ENCODE results near the gene CT47C1.
A peak's percentile ranks its signal among the peaks of the same experiment; 100 is the strongest.

CT47C1 gene

DNA sequence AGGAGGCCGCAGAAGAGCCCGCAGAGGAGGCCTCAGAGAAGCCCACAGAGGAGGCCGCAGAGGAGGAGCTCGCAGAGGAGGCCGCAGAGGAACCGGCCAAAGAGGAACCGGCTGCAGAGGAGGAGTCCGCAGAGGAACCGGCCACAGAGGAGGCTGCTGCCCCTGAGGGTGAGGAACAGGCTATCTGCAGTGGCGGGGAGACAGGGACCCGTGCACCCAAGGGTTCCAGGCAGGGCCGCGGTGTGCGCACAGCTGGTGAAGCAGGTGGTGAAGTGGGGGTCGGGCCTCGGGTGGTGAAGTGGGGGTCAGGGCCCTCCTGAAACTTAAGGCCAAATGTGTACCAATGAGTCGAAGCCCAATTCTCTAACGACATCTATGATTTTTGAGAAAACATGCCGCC is 1.1 kb downstream of the CT47C1 start:
- no peak for DNase-seq

DNA sequence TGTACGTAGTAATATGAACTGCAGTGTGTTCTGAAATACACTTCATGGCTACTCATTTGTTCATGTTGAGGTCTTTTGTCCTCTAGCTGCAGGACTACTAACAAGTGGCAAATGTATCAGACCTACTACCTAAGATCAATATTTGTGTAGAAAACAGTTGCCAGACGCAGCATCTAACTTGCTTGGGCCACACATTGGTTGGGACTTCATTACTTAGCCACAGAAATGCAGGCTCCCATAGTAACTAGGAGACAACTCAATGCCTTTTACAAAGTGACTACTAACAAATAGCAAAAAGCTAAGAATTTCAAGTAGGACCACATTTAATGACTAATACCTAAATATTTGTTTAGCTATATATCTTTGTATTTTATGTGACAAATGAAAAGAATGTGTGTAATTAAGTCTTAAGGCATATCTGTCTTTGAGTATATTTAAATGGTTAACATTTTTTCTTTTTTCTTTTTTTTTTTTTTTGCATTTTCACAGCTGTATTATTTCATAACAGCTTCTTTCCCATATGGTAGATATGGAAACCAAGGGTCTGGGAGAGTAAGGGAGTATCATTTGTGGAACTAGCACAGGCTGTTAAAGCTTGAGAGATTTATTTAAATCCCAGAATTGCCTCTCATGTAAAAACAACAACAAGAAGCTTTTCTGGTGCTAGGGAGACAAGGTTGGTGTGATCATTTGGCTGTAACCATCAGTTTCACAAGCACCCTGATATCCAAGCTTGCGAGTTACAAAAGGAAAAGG is 2.7 kb downstream of the CT47C1 start:
- no peak for DNase-seq

DNA sequence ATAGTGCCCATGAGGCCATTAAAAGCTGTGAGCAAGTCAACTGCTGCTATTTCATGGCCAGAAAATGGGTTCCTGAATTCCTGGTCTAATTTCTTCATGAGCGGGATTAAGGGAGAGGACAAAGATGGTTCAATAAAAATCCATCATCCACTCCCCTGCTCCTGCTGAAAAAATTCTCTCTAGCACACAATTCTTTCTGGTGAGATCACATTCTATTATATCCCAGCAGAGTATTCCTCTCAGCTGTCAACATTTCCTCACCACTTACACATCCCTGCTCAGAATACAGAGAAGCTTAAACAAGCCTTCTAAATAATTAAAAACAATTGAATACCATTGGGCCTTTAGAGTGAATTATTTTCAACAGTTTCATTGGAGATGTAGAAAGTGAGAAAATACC is 9.5 kb downstream of the CT47C1 start:
- DNase-seq = no peak

DNA sequence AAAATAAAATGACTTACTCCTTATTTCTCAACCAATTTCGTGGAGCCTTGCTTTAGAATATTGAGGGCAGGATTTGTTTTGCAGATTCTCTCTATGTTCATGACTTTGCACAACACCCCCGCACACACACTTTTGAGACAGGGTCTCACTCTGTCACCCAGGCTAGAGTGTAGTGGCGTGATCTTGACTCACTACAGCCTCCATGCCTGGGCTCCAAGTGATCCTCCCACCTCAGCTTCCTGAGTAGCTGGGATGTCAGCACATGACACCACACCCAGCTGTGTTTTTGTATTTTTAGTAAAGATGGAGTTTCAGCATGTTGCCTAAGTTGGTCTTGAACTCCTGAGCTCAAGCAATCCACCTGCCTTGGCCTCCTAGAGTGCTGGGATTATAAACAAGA is 12.0 kb downstream of the CT47C1 start:
- DNase-seq = no peak

DNA sequence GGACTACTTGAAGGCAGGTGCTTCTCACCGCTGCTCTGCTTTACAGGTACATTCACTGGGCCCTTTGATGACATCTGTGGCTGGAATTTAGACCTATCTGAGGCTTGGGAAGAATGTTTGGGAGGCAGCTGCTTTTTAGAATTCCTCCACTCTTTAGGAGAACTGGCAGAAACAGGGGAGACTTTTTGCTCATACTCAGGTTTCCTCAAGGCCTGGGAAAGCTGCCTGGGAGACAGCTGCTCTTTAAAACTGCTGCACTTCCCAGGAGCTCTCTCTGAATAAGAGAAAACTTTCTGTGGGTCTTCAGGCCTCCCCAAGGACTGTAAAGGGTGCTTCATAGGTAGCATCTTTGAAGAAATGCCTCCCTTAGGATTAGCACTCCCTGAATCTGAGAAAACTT is 14.3 kb downstream of the CT47C1 start:
- DNase-seq = no peak

DNA sequence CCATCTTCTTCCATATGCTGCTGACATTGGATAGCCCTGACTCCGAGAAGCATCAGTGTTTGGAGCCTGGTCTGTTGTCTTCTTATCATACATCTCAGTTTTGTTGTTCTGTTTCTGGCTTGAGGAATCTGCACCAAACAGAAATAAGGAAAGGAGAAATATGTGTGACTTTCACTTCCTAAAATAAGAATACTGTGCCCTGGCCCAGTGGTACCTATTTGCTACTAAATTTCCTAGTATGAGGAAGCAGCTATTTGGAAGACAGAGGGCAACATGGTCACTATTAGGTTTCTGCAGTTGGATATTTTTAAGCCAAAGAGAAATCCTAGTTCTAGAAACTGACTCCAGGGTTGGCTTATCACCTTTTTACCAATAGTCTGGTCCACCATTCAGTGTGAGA is 16.8 kb downstream of the CT47C1 start:
- no peak for DNase-seq

DNA sequence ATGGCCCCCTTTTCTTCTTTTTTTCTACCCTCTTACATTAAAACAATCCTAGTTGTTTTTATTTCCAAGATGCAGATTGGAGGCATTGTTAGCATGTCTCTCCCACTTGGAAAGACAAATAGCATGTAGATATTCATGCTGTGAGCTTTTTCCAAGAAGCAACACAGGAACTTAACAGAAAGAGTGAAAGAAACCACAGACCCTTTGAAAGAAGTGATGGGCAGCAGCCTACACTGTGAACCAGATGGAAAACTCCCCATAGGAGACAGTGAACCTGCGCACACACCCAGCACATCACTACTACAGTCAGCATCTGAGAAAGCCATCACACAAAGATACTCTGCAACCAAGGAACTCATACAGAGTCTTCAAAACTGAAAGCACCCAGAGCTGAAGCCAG is 17.8 kb downstream of the CT47C1 start:
- no peak for DNase-seq

DNA sequence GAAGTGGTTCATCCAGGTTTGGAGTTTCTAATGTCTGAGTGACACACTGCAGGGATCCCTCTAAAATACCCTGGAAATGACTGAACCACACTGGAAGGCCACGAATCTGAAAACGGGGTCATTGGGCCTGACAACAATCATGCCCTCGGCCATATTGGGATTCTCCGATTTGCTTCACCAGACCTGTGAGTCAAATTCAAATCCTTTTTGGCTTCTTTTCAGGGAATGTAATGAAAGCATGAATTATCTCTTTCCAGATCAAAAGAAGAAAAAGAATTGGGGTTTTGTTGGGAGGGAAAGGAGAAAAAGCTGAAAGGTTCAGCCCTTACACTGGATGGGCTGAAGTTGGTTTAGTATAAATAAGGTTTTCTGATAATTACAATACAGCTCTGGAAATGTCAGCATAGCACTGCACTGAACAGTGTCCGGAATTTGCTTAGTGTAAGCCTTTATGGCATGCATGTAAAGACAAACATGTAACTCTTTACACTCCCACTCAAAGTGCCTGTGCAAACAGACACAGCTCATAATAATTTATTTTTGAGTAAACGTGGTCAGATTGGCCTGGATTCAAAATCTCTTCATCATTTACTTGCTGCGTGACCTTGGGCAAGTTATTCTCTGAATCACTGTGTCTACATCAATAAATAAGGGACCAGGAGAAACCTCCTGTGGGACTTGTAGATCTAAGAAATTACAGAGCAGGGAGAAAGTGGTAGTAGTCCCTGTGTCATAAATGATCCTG is 21.4 kb downstream of the CT47C1 start:
- DNase-seq = no peak

DNA sequence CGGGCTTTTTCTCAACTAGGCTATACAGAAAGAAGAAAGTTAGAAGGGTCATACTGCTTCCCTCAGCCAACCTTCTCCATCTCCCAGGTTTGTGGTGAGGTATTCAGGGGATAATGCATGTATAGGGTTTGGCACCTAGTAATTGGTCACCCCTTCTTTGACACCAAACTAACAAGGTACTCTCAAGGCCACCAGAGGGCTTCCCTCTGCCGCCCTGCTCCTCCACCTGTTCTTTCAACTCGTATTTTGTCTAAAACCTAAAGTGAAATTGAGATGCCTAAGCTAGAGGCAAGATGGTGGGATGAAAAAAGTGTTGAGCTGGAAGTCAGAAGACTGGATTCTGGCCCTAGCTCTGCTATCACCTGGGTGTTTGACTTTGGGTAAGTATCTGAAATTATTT is 22.0 kb downstream of the CT47C1 start:
- DNase-seq = no peak

DNA sequence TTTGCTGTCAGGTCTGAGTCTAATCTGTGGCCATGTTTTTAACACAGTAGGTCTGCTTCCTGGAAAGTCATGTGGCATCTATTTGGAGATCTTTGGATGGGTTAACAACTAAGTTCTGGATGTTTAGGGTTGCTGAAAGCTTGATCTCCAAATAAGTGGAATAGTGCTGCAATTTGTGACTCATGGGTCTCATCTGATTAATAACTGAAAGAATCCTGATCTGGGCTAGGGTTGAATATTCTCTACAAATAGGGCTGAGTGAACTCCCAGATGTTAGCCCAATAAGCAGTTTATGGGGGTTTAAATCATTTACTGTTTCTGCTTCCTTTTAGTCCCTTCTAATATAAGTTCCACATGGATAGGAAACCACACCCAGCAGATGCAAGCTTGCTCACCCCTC is 23.1 kb downstream of the CT47C1 start:
- no peak for DNase-seq

DNA sequence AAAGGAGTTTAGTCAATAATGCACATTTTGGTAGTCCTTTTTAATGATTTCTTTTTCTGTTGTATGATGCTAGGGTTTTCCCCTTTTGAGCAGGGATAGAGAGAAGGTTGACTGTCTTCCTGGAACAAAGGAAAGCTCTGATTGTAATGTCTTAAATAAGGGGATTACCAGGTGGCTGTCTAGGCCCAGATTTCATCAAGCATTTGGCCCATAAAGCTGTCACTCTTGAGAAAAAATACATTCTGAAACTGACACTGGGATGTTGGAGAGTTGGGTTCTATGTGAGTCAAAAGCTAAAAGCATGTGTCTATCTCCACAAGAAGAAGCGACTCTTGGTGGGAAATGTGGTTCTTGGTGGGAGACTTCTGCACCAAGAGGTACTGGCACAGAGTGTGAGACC is 28.4 kb downstream of the CT47C1 start:
- no peak for DNase-seq

DNA sequence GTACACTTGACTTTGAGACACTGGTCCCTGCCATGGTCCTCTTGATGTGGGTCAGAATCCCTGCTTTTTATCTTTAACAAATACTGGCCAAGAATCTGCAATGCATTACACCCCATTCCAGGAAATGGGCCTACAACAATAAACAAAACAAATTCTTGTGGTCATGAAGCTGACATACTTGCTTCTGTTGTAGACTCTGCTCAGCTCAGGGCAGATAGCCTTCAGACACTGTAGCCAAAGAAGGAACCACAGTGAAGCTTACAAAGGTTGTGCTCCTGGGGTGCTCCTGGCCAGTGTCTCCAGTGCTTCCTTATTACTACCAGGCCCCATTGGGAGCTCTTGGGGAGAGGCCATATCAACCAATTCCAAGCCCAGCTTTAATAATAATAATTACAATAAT is 33.0 kb downstream of the CT47C1 start:
- no peak for DNase-seq

DNA sequence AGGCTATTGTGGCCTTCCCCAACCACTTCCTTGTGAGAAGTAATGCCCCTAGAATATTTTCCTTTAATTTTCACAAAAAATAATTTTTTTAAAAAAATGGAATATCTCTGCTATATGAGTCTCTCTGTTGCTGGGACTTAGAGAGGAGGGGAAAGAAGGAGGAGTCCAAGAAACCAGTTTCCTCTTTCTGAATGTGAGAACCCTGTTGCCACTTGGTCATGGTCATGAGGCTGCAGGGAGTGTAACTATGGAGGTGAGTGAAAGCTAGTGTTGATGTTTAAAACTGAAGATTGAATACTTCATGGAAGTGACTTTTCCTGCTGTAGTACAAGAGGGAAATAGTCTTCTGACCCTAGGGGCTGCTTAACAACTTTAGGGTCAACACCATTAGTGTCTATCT is 34.4 kb downstream of the CT47C1 start:
- DNase-seq = no peak

DNA sequence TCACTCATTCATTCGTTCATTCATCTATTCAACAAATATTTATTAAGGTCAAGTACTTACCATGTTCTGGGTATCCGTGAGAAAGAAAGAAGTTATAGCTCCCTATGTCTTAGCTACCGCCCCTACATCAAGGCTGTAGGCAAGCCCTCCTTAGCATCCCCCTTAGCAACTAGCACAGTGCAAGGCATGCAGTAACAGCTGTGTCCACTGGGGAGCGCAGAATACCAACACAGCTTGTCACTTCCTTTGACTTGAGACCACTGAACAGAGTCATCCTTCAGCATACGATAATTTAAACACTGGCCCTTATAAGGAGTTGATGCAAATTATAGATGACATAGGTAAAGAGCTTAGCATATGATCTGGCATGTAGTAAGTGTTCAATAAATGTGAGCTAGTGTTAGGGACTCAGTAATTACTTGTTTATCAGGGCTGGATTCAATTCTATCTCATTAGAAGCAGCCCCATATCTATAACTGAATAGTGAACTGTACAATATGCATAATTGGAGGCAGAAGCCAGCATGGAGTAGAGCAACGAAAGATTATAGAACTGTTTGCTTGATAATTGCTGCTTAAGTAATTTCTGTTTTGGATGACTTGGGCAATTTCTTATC is 46.1 kb downstream of the CT47C1 start:
- DNase-seq = peak; percentile 3

DNA sequence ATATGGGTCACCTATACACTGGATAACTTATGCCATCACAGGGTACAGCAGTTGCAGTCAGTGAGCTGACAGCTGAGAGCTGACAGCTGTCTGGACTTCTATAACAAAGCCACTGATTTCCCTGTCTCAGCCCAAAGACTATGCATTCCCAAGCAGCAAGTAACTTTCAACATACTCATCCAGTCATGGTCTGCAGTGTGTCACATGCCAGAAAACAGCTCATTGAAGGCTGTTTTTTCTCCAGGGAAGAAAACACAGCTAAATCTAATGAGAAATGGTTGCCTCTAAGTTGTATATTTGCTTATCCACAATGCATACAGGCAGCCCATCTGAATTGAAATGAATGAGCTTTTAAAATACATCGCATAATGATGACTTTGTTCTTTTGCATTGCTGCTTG is 48.5 kb downstream of the CT47C1 start:
- DNase-seq = no peak

Data from effector CD8-positive, alpha-beta T cell (primary cell).